Forelimb muscle (tissue), 1 donor: ENCODE measurements around the gene HECW1. TPM values are rescaled to one million over a fixed set of nuclear protein-coding genes. Genes with fewer than 3 reads are reported as not detected.

ENCODE experiments used
- DNase-seq: peaks from one replicate; pipeline ENCODE4 v3.0.0-alpha.2; 2013; ENCODE audit warnings: low read depth
- polyA plus RNA-seq: library from polyadenylated mRNA; unstranded; fragments of 120-200 nt; gene quantifications from one replicate; pipeline ENCODE4 v1.2.1, GENCODE V29; 2013; ENCODE audit not compliant: insufficient read length

Gene HECW1
- polyA plus RNA-seq, 1 donor, result 0.23 TPM

GRCh38 chr7:43501870-43502269 lies 389.4 kb downstream of the HECW1 start:
- no peak for DNase-seq

- DNase-seq, result no peak
These were observed 390.5 kb downstream of the HECW1 start for GRCh38 chr7:43502941-43503340.

- DNase-seq, result no peak
These were observed 393.0 kb downstream of the HECW1 start for GRCh38 chr7:43505412-43505811.

GRCh38 chr7:43506460-43506859 lies 394.0 kb downstream of the HECW1 start:
- DNase-seq, result no peak

- DNase-seq, result no peak
These were observed 396.0 kb downstream of the HECW1 start for GRCh38 chr7:43508461-43508860.

GRCh38 chr7:43509906-43510305 lies 397.5 kb downstream of the HECW1 start:
- no peak for DNase-seq

- DNase-seq, result no peak
These were observed 398.6 kb downstream of the HECW1 start for GRCh38 chr7:43511029-43511428.

- no peak for DNase-seq
These were observed 399.5 kb downstream of the HECW1 start for GRCh38 chr7:43511769-43512515.

GRCh38 chr7:43513251-43513650 lies 400.8 kb downstream of the HECW1 start:
- no peak for DNase-seq

- DNase-seq, result no peak
These were observed 404.3 kb downstream of the HECW1 start for GRCh38 chr7:43516581-43517342.

- no peak for DNase-seq
These were observed 405.0 kb downstream of the HECW1 start for GRCh38 chr7:43517464-43517863.

GRCh38 chr7:43520201-43520600 lies 407.8 kb downstream of the HECW1 start:
- DNase-seq, result no peak

- no peak for DNase-seq
These were observed 410.1 kb downstream of the HECW1 start for GRCh38 chr7:43522406-43523156.

- no peak for DNase-seq
These were observed 416.3 kb downstream of the HECW1 start for GRCh38 chr7:43528576-43529354.

- no peak for DNase-seq
These were observed 418.3 kb downstream of the HECW1 start for GRCh38 chr7:43530553-43531410.

GRCh38 chr7:43531700-43532099 lies 419.3 kb downstream of the HECW1 start:
- no peak for DNase-seq

GRCh38 chr7:43533801-43534479 lies 421.5 kb downstream of the HECW1 start:
- peak; percentile 9 for DNase-seq

GRCh38 chr7:43535031-43535451 lies 422.6 kb downstream of the HECW1 start:
- peak; percentile 2 for DNase-seq

GRCh38 chr7:43535810-43536585 lies 423.6 kb downstream of the HECW1 start:
- no peak for DNase-seq
